Muscle layer of colon (tissue), 2 donors: Measurements from ENCODE around the gene TRAF3.

Experiments
- H3K27ac ChIP-seq: one replicate; pipeline ENCODE4 v1.7.0; 2013; ENCODE audit warnings: low read depth, mild to moderate bottlenecking, low read length, moderate library complexity
- H3K27me3 ChIP-seq, 2 donors: one replicate each; pipeline ENCODE4 v1.7.0; 2013; ENCODE audit warnings: low read length in 2 of 2, mild to moderate bottlenecking in 2 of 2; ENCODE audit not compliant: insufficient read depth in 2 of 2, control insufficient read depth in 1 of 2
- H3K36me3 ChIP-seq: one replicate; pipeline ENCODE4 v1.7.0; 2013; ENCODE audit warnings: mild to moderate bottlenecking, low read length; ENCODE audit not compliant: insufficient read depth
- H3K4me1 ChIP-seq: one replicate; pipeline ENCODE4 v1.7.0; 2013; ENCODE audit warnings: mild to moderate bottlenecking, low read length; ENCODE audit not compliant: insufficient read depth
- H3K4me3 ChIP-seq, 2 donors: one replicate each; pipeline ENCODE4 v1.7.0; 2013; ENCODE audit warnings: low read length in 2 of 2, low read depth in 1 of 2, mild to moderate bottlenecking in 1 of 2, moderate library complexity in 1 of 2
- H3K9ac ChIP-seq: one replicate; pipeline ENCODE4 v1.7.0; 2013; ENCODE audit warnings: low read length
- H3K9me3 ChIP-seq: one replicate; pipeline ENCODE4 v1.7.0; 2013; ENCODE audit warnings: mild to moderate bottlenecking, low read length
- donor health status: abdominal sarcoma.
- donor health status: Adenocarcinoma of cecum.

The TRAF3 gene

DNA sequence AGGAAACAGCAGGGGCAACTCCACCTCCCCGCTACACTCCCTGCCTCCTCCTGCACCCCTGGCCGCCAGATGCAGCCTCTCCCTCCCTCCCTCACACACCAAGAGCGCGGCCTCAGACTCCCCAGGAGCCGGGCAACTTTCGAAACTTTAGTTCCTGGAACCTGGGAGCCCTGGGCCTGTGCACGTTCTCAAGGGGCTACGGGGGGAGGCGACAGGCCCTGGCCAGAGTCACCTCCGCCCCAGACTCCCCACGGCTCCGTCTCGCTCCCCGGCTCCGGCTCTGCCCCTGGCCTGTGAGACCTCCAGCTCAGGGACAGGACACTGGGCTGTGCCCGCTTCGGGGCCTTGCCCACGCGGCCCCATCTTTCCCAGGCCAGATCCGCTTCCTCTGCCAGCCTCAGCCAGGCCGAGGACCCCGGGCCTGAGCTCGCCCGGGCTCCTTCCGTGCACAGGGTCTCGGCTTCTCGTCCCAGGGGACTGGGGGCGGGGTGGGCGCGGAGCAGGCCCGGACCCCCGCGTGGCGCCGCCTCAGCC lies 150.7 kb downstream of the TRAF3 start:
- peaks cover 10% of the 10 kb centered on the region for H3K4me1 ChIP-seq
- peak overlapping the region; percentile 32 to 41 for H3K4me3 ChIP-seq
- H3K9ac ChIP-seq, result no peak overlapping the region
- no peak overlapping the region for H3K27ac ChIP-seq
- peaks cover 9% of the 10 kb centered on the region for H3K36me3 ChIP-seq
- H3K27me3 ChIP-seq, result peaks cover 9 to 67% of the 10 kb centered on the region in 2 donors
- no peaks in the 10 kb centered on the region for H3K9me3 ChIP-seq

DNA sequence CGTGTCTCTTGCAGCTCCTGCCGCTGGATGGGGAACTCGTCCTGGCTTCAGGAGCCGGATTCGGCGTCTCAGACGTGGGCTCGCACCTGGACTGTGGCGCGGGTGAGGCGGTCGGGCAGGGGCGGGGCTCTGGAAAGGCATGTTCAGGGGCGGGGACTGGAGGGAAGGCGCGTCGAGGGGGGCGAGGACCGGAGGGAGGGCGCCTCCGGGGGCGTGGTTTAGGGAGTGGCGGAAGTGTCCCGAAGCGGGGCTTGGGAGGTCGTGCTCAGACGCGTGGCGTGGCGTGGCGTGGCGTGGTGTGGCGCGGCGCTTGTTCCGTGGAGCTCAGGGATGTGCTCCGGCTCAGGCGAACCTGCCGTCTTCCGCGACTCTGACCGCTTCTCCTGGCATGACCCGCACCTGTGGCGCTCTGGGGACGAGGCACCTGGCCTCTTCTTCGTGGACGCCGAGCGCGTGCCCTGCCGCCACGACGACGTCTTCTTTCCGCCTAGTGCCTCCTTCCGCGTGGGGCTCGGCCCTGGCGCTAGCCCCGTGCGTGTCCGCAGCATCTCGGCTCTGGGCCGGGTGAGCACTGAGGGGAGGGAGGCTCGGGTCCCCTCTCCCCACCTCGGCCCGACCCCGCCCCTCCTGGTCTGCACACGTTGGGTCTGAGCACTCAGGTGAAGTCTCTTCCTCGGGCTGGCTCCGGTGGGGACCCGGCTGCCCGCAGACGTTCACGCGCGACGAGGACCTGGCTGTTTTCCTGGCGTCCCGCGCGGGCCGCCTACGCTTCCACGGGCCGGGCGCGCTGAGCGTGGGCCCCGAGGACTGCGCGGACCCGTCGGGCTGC lies 151.4 kb downstream of the TRAF3 start:
- Histone ChIP-seq H3K27ac (no peak overlapping the region), H3K9ac (no peak overlapping the region), H3K4me3 (peak overlapping the region; percentile 32 to 41), H3K36me3 (peaks cover 13% of the 10 kb centered on the region), H3K9me3 (no peaks in the 10 kb centered on the region), H3K4me1 (peaks cover 10% of the 10 kb centered on the region), H3K27me3 (peaks cover 9 to 60% of the 10 kb centered on the region in 2 donors)

DNA sequence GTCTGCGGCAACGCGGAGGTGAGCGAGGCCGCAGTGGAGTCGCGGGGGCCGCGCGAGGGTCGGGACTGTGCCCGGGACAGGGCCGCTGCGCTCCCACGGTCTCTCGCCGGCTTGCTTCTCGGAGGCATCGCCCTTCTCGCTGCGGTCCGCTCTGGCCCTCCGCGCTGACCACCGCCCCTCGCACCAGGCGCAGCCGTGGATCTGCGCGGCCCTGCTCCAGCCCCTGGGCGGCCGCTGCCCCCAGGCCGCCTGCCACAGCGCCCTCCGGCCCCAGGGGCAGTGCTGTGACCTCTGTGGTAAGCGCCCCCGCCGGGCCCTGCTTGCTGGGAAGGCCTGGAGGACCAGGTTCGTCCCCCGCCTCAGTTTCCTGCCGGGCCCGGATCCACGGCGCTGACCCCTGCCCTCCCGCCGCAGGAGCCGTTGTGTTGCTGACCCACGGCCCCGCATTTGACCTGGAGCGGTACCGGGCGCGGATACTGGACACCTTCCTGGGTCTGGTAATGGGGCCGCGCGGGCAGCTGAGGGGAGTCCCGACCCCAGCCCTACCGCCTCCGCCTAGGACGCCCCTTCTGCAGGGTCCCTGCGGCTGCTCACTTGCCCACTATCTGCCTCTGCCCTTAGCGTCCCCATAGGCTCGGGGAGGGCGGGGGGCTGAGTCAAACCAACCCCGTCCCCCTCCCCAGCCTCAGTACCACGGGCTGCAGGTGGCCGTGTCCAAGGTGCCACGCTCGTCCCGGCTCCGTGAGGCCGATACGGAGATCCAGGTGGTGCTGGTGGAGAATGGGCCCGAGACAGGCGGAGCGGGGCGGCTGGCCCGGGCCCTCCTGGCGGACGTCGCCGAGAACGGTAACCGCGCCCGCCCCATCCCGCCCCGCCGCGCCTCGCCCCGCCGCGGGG lies 152.2 kb downstream of the TRAF3 start:
- H3K27ac ChIP-seq, result no peak overlapping the region
- peaks cover 10% of the 10 kb centered on the region for H3K4me1 ChIP-seq
- peak overlapping the region; percentile 32 to 41 for H3K4me3 ChIP-seq
- peaks cover 4 to 52% of the 10 kb centered on the region in 2 donors for H3K27me3 ChIP-seq
- peaks cover 13% of the 10 kb centered on the region for H3K36me3 ChIP-seq
- no peaks in the 10 kb centered on the region for H3K9me3 ChIP-seq
- no peak overlapping the region for H3K9ac ChIP-seq

DNA sequence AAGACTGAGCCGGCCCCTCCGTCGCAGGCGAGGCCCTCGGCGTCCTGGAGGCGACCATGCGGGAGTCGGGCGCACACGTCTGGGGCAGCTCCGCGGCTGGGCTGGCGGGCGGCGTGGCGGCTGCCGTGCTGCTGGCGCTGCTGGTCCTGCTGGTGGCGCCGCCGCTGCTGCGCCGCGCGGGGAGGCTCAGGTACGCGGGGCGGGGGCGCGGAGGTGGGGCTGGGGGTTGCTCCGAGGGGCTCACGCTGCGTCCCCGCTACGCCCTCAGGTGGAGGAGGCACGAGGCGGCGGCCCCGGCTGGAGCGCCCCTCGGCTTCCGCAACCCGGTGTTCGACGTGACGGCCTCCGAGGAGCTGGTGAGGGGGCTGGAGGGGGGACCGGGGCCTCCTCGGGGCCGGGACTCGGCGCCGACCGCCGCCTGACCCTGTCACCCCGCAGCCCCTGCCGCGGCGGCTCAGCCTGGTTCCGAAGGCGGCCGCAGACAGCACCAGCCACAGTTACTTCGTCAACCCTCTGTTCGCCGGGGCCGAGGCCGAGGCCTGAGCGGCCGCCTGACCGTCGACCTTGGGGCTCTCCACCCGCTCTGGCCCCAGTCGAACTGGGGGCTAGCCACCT lies 153.0 kb downstream of the TRAF3 start:
- H3K27ac ChIP-seq, result no peak overlapping the region
- H3K36me3 ChIP-seq, result peaks cover 13% of the 10 kb centered on the region
- no peak overlapping the region for H3K4me3 ChIP-seq
- H3K27me3 ChIP-seq, result peaks cover 0 to 44% of the 10 kb centered on the region in 2 donors
- H3K4me1 ChIP-seq, result peaks cover 10% of the 10 kb centered on the region
- H3K9ac ChIP-seq, result no peak overlapping the region
- no peaks in the 10 kb centered on the region for H3K9me3 ChIP-seq

DNA sequence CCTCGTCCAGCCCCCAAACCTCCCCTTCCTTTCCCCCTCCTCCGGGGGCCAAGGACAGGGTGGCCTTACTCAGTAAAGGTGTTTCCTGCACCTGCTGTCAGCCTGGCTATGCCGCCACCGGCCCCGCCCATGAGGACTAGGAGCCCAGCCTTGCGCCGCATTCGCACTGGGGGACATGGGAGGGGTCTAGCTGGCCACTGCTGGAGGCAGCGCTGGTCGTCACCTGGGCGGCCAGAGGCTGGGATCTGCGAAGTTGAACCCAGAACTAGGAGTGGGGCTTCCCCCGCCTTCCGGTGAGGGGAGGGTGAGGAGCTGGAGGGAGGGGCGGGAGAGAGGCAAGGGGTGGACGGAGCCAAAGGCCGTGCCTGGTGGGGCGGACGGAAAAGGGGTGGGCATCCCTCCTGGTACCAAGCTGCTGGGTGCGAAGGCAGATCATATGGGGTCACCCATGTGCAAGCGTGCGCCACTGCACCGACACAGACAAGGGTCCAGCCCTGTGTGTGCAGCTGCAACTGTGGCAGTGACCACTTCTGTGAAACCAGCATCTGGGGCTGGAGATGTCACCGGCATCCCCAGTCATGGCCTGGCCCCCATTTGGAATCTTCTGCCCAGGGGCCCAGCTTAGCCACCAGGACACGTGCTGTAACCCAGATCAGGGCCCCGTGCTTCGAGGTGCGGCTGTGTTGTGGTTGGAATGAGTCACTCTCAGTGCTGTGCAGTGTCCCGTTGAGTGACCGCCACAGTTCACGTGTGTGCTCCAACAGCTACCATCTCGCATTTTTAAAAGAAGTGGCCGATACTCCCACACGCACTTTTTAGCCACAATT lies 153.7 kb downstream of the TRAF3 start:
- H3K27me3 ChIP-seq, result peaks cover 0 to 39% of the 10 kb centered on the region in 2 donors
- no peak overlapping the region for H3K4me3 ChIP-seq
- H3K9ac ChIP-seq, result no peak overlapping the region

DNA sequence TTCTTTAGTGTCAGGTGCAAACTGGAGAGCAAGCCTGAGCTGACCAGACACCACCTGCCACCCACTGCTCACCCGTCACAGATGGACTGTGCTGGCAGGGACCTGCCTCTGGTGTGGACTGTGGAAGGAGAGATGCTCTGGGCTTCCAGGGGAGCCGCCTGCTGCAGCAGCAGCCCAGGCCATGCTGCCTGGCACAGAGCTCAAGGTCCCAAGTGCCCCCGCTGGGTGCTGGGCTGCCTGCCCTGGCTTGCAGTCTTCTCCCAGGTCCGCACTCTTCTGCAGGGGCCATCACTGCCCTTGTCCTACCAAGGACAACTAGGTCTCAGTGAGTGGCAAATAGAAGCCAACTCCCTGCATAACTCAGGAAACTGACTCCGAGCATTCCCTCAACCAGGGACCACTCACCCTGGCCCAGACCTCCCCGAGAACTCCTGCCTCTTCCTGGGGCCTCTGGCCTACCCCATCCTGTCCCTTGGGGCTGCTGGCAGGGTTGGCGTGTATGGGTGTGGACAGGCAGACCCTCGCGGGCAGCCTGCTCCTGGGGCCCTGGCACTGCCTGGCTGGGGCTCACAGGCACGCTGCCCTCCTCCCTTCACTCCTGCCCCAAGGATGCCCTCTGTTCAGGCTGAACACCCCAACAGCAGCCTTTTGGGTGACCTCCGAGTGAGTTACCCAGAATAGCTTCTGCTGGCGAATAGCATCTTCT lies 154.5 kb downstream of the TRAF3 start:
- no peaks in the 10 kb centered on the region for H3K9me3 ChIP-seq
- H3K27ac ChIP-seq, result no peak overlapping the region
- H3K9ac ChIP-seq, result no peak overlapping the region
- H3K4me1 ChIP-seq, result peaks cover 10% of the 10 kb centered on the region
- no peak overlapping the region for H3K4me3 ChIP-seq
- peaks cover 17% of the 10 kb centered on the region for H3K36me3 ChIP-seq
- peaks cover 0 to 39% of the 10 kb centered on the region in 2 donors for H3K27me3 ChIP-seq

More for the DNA sequence above, 153.7 kb downstream of the TRAF3 start:
- Histone ChIP-seq H3K36me3 (peaks cover 13% of the 10 kb centered on the region), H3K9me3 (no peaks in the 10 kb centered on the region), H3K27ac (no peak overlapping the region), H3K4me1 (peaks cover 10% of the 10 kb centered on the region)

DNA sequence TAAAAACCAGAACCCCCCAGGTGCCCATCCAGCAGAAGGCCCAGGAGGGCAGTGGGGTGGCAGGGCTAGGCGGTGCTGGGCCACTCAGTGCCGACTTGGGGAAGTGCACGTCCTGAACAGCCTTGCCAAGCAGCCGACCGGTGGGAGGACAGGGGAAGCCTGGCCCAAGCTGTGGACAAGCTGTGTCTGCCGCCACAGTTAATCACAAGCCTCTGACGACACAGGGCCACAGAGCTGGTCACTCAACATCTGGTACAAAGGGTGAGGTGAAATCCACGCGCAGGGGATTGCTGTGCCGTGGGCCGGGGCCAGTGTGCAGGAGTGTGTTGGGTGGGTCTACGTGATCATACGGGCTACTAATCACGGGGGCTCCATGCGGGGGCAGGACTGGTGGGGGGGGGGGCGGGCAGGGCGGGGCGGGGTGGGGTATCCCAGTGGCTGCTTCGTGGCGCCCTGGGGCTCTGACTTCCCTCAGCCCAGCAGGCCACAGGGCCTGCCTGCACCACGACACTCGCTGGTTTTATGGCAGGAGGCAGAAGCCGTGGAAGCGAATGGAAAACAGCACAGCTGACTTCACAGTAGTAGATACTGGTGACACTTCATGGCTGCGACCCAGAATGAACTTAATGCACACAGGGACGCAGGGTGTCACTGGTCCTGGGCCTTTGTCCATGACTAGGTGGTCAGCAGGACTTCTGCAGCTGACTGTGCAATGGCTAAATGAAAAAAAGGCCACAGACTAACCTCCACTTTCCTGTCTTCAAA lies 155.4 kb downstream of the TRAF3 start:
- Histone ChIP-seq H3K36me3 (peaks cover 19% of the 10 kb centered on the region), H3K27me3 (peaks cover 0 to 34% of the 10 kb centered on the region in 2 donors), H3K4me1 (peaks cover 10% of the 10 kb centered on the region), H3K9ac (no peak overlapping the region), H3K4me3 (no peak overlapping the region), H3K27ac (no peak overlapping the region), H3K9me3 (no peaks in the 10 kb centered on the region)

DNA sequence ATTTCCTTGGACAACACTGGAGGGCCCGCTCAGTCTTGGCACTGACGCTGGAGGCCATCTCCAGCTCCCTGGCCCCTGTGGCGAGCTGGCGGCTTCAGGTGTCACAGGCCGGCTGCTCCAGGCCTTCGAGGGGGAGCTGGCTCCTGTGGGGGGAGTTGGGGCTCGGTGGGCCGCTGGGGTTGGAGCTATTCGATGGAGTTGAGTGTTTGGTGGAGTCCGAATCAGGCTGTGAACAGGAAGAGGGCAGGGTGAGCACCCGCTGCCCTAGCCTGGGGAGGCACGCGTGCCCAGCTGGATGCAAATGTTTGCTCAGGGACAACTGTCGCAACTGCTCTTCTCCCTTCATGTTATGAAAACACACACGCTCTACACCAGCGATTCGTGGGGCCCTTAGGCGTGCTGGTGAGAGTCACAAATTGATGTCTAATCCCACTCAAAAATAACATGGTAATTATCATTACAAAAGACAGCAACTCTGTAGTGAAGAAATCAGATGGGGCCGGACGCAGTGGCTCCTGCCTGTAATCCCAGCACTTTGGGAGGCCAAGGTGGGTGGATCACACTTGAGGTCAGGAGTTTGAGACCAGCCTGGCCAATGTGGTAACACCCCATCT lies 156.5 kb downstream of the TRAF3 start:
- Histone ChIP-seq H3K36me3 (peaks cover 26% of the 10 kb centered on the region), H3K27ac (no peak overlapping the region), H3K4me3 (no peak overlapping the region), H3K4me1 (peaks cover 9% of the 10 kb centered on the region), H3K9ac (no peak overlapping the region), H3K27me3 (peaks cover 0 to 23% of the 10 kb centered on the region in 2 donors), H3K9me3 (no peaks in the 10 kb centered on the region)

DNA sequence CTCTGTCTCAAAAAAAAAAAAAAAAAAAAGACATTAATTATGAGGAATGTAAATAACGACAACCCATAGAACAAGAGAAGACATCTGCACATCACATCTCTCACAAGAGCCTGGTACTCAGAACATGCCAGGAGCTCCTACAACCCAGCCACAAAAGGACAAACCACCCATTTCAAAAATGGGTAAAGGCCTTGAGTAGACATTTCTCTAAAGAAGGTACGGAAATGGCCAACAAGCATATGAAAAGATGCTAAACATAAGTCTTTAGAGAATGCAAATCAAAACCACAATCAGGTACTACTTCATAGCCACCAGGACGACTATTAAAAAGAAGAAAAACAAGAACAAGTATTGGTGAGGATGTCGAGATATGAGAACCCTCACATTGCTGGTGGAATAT lies 158.5 kb downstream of the TRAF3 start:
- H3K9me3 ChIP-seq, result no peaks in the 10 kb centered on the region
- peaks cover 0 to 3% of the 10 kb centered on the region in 2 donors for H3K27me3 ChIP-seq
- peaks cover 38% of the 10 kb centered on the region for H3K36me3 ChIP-seq
- H3K27ac ChIP-seq, result no peak overlapping the region
- H3K4me3 ChIP-seq, result no peak overlapping the region
- H3K4me1 ChIP-seq, result no peaks in the 10 kb centered on the region
- H3K9ac ChIP-seq, result no peak overlapping the region
